ENCODE measurements around the gene GLS.

Gene GLS

GRCh38 chr2:191014653-191015020 is 134.0 kb downstream of the GLS start:
- DNase-seq (ENCODE audit: low spot score) = no peak
